ENCODE measurements around the gene CARD19. TPM values are rescaled to one million over a fixed set of nuclear protein-coding genes. Genes with fewer than 3 reads are reported as not detected.

The CARD19 gene, protein sequence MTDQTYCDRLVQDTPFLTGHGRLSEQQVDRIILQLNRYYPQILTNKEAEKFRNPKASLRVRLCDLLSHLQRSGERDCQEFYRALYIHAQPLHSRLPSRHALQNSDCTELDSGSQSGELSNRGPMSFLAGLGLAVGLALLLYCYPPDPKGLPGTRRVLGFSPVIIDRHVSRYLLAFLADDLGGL
- polyA plus RNA-seq (30.8 to 67.4 TPM (median 36.7 TPM) in 3 replicates), polyA minus RNA-seq (12.3 to 46.8 TPM (median 18.6 TPM) in 3 replicates)
- 2.9 TPM for polyA plus RNA-seq (2011; ENCODE audit: low read depth)
- 23.3 and 66.3 TPM in 2 replicates for polyA plus RNA-seq (2011; cell fraction: cytosol; rRNA removed)
- 37.0 and 49.3 TPM in 2 replicates for polyA plus RNA-seq (2011; cell fraction: nucleus; rRNA removed)
- polyA plus RNA-seq (2012; ENCODE audit: low replicate concordance) = 17.6 and 45.3 TPM in 2 replicates
- polyA minus RNA-seq (2011; cell fraction: cytosol; rRNA and poly(A)+ RNA removed) = 59.5 TPM
- 14.5 and 15.4 TPM in 2 replicates for polyA minus RNA-seq (2011; cell fraction: nucleus; rRNA and poly(A)+ RNA removed)

- H2AFZ ChIP-seq (ENCODE audit: control insufficient read depth, low read length) = peak within 1 kb of the TSS; percentile 73
- H3K9me3 ChIP-seq (ENCODE audit: control insufficient read depth, low read depth, low read length) = no peaks in the 10 kb centered on the region
- H3K4me3 ChIP-seq (ENCODE audit: control insufficient read depth in 2 of 3, extremely low read depth in 1 of 3, insufficient read depth in 2 of 3, low read depth in 1 of 3, low read length in 3 of 3) = peak within 1 kb of the TSS; percentile 72 to 85 (median 82)
- H3K4me2 ChIP-seq (ENCODE audit: control insufficient read depth, extremely low read depth, insufficient read depth, low read depth, low read length) = peak within 1 kb of the TSS; percentile 74
- DNase-seq (ENCODE audit: low read depth, low spot score) (no peak), FAIRE-seq (peak; percentile 32)
- peaks cover 7% of the 10 kb centered on the region for H4K20me1 ChIP-seq (ENCODE audit: control insufficient read depth, extremely low read depth, insufficient read depth, low read length)
- H3K79me2 ChIP-seq (ENCODE audit: control insufficient read depth, insufficient read depth, low read length) = peaks cover 30% of the 10 kb centered on the region
- H3K27ac ChIP-seq (ENCODE audit: control insufficient read depth, insufficient read depth, low read length) = peak within 1 kb of the TSS; percentile 78
- peak within 1 kb of the TSS; percentile 82 for H3K9ac ChIP-seq (ENCODE audit: control insufficient read depth, extremely low read depth, insufficient read depth, low read length)
- TF ChIP-seq EZH2 (IDR thresholded peaks at IDR 0.05; ENCODE audit: low read length) (no peak), CTCF (optimal IDR thresholded peaks at IDR 0.05 in 1 of 3, IDR thresholded peaks at IDR 0.05 in 1 of 3, conservative IDR thresholded peaks at IDR 0.05 in 1 of 3; ENCODE audit: extremely low read depth in 1 of 3, insufficient read depth in 2 of 3, low read length in 3 of 3) (no peak)
- H3K9me1 ChIP-seq (ENCODE audit: control insufficient read depth, extremely low read depth, insufficient read depth, low read length) = peaks cover 4% of the 10 kb centered on the region
- no peaks in the 10 kb centered on the region for H3K36me3 ChIP-seq (ENCODE audit: control insufficient read depth in 2 of 2, extremely low read depth in 1 of 2, insufficient read depth in 2 of 2, low read length in 2 of 2)
- H3K27me3 ChIP-seq (ENCODE audit: control insufficient read depth, extremely low read depth, insufficient read depth, low read length) = no peaks in the 10 kb centered on the region
- dilution Hi-C loops (cut with MboI; ENCODE audit: extremely low pct_ligation_motif_present, low sequenced_read_pairs) = no loop called here
- peaks cover 36% of the 10 kb centered on the region for H3K4me1 ChIP-seq (ENCODE audit: control insufficient read depth, extremely low read depth, insufficient read depth, low read length)
These were observed at the start of gene CARD19 for GRCh38 chr9:93096131-93096802. TSS of gene CARD19 (plus strand) at chr9:93096217. CDS start at chr9:93096346, 129 bp downstream.

DNA sequence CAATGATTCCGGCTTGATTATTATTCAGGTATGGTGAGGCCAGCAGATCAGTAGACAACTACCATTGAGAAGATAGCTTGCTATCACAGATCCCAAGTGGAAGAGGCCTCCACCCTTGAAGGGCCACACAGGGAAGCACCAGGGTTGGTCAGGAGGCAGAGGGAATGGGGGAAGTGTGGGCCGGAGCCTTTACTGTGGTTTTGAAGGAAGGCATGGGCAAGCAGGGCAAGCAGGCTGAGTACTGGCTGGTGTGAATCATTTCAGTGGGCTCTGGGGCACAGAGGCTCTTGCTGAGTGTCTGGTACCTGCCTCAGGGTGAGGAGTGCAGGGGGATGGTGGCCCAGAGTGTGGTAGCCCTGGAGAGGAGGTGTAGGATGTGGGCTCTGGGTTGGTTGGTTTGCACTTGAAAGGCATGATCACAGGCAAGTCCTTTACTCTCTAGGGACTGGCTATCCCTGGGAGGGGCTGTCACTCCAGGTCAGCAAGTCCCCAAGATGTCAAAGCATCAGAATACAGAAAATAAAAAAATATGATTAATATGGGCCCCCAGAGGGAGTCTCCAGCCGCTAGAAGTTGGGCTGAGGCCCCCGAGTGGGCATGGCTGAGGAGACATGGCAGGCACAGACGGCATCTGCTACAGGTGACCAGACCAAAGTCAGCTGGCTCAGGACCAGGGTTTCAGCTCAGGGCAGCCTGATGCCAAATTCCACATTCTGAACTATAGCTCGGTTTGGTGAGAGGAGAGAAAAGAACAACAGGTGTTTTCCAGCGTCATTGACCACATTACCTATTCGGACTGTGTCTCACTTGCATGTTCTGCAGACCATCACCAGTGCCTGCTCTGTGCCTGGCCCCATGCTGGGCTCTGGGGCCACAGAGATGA lies 47.2 kb upstream of the CARD19 start:
- Histone ChIP-seq H3K9me1 (ENCODE audit: control insufficient read depth, extremely low read depth, insufficient read depth, low read length) (no peaks in the 10 kb centered on the region), H4K20me1 (ENCODE audit: control insufficient read depth, extremely low read depth, insufficient read depth, low read length) (no peaks in the 10 kb centered on the region), H3K4me2 (ENCODE audit: control insufficient read depth, extremely low read depth, insufficient read depth, low read depth, low read length) (no peak overlapping the region), H3K79me2 (ENCODE audit: control insufficient read depth, insufficient read depth, low read length) (no peaks in the 10 kb centered on the region), H3K9ac (ENCODE audit: control insufficient read depth, extremely low read depth, insufficient read depth, low read length) (no peak overlapping the region), H2AFZ (ENCODE audit: control insufficient read depth, low read length) (no peak overlapping the region), H3K4me1 (ENCODE audit: control insufficient read depth, extremely low read depth, insufficient read depth, low read length) (no peaks in the 10 kb centered on the region), H3K9me3 (ENCODE audit: control insufficient read depth, low read depth, low read length) (no peaks in the 10 kb centered on the region), H3K27me3 (ENCODE audit: control insufficient read depth, extremely low read depth, insufficient read depth, low read length) (no peaks in the 10 kb centered on the region), H3K36me3 (ENCODE audit: control insufficient read depth in 2 of 2, extremely low read depth in 1 of 2, insufficient read depth in 2 of 2, low read length in 2 of 2) (no peaks in the 10 kb centered on the region), H3K27ac (ENCODE audit: control insufficient read depth, insufficient read depth, low read length) (no peak overlapping the region), H3K4me3 (ENCODE audit: control insufficient read depth in 2 of 3, extremely low read depth in 1 of 3, insufficient read depth in 2 of 3, low read depth in 1 of 3, low read length in 3 of 3) (no peak overlapping the region)
- no peak for TF ChIP-seq EZH2 (IDR thresholded peaks at IDR 0.05; ENCODE audit: low read length)
- TF ChIP-seq CTCF (optimal IDR thresholded peaks at IDR 0.05 in 1 of 3, IDR thresholded peaks at IDR 0.05 in 1 of 3, conservative IDR thresholded peaks at IDR 0.05 in 1 of 3; ENCODE audit: extremely low read depth in 1 of 3, insufficient read depth in 2 of 3, low read length in 3 of 3) = no peak
- DNase-seq (ENCODE audit: low read depth, low spot score) (no peak), FAIRE-seq (no peak)
- dilution Hi-C loops (cut with MboI; ENCODE audit: extremely low pct_ligation_motif_present, low sequenced_read_pairs) = no loop called here
